Islet precursor cell (in vitro differentiated cells): ENCODE measurements around the gene COL5A3.
"Not testable (repeated sequence)": the region's sequence is repeated elsewhere in the genome, so short reads cannot be mapped to it uniquely, and the experiment has no call there.

Experiments
- DNase-seq: peaks from one replicate; pipeline ENCODE4 v3.0.0-alpha.2; 2018

Gene COL5A3

GRCh38 chr19:9935506-9936325, 74.6 kb downstream of the COL5A3 start:
- DNase-seq, result no peak

DNA sequence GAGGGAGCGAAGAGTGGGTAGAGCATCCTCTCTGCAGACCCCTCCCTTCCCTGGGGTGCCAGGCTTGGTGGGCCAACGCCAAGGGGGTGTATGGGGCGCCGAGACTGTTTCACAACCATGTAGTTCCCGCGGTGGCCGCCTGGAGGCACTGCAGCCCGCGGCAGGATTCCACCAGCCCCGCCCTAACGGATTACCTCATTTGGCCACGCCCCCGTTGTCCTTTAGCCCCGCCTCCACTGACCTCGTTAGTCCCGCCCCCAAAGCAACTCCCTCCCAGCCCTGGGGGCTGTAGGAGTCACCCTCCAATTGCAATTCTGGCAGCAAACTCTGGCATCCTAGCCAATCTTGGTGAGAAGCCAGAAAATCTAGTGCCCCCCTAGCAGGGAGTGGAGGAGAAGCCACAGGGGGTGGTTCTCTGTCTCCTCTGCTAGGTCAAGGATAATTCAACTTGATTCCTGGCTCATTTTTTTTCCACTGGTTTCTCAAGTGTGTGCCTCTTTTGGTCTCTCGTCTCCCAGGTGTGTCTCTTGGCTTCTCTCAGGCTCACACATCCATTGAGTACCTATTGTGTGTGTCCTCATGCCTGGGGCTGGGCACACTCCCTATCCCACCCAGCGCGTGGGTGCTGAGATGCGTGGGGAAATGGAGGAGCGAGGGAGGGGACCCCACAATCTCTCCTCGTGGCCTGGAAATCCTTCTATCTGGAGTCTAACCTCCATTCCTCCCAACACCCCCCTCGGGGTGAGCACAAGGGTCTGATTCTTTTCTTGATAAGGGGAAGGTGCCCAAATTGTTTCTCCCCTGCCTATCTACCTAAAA, 76.0 kb downstream of the COL5A3 start:
- peak; percentile 88 for DNase-seq

DNA sequence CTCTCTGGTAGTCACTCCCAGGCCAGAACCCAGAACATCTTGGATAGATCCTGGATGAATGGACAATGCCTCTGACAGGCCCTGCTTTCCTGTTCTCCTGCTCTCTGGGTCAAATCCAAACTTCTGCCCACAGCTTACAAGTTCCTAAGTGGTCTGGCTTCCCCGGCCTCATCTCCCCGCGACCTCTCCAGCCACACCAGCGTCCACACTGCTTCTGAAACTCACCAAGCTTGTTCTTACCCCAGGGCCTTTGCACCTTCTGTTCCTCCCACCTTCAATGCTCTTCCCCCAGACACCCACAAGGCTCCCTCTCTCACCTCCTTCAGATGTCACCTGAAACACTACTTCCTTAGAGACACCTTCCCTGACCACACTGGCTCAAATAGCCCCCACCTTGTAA, 77.5 kb downstream of the COL5A3 start:
- no peak for DNase-seq

GRCh38 chr19:9931629-9932028, 78.7 kb downstream of the COL5A3 start:
- DNase-seq, result no peak

- no peak for DNase-seq
Measured at GRCh38 chr19:9923440-9923839, 86.9 kb downstream of the COL5A3 start.

GRCh38 chr19:9922782-9923379, 87.4 kb downstream of the COL5A3 start:
- DNase-seq, result not testable (repeated sequence)

- peak; percentile 80 for DNase-seq
Measured at GRCh38 chr19:9917321-9917720, 93.0 kb downstream of the COL5A3 start.

- DNase-seq, result no peak
Measured at GRCh38 chr19:9916719-9917118, 93.6 kb downstream of the COL5A3 start.

DNA sequence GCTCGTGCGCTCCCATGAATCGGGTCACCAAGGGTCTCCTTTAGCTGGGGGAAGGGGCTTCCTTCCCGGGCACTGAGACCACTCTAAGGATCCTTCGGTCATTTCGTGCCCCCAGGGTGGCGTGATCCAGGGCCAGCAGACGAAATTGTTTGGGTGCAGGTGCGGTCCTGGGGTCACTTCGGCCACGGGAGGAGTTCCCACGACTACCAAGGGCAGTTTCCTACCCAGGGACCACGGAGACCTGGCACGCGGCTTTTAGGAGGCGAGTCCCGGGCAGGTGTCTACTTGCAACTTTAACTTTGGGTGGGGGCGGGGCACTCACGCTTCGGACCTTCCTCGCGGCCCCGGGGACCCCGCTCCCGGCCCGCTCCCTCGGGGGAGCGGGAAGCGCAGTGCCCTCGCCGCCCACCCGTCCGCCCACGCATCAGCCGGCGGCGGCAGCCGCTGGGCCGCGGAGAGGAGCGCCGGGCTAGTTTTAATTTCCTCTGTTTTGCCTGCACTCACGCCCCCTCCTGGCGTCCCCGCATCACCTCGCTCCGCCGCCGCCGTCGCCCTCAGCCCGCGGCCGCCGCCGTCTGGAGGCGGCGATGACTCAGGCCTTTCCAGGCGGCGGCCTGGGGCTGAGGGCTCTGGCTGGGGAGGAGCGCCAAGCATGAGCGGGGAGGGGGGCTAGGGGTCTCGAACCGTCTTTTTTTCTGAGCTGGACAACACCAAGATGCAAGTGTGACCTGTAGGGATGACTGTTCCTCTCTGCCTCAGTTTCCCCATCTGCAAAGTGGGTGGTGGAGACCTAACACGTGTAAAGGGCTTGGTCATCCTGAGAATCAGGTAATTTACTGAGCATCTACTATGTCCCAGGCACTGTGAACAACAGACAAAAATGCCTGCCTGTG, 95.7 kb downstream of the COL5A3 start:
- peak; percentile 95 for DNase-seq

- DNase-seq, result peak; percentile 63
Measured at GRCh38 chr19:9914001-9914314, 96.3 kb downstream of the COL5A3 start.

- DNase-seq, result peak; percentile 64
Measured at GRCh38 chr19:9913237-9914000, 96.9 kb downstream of the COL5A3 start.

- no peak for DNase-seq
Measured at GRCh38 chr19:9912551-9913236, 97.6 kb downstream of the COL5A3 start.

DNA sequence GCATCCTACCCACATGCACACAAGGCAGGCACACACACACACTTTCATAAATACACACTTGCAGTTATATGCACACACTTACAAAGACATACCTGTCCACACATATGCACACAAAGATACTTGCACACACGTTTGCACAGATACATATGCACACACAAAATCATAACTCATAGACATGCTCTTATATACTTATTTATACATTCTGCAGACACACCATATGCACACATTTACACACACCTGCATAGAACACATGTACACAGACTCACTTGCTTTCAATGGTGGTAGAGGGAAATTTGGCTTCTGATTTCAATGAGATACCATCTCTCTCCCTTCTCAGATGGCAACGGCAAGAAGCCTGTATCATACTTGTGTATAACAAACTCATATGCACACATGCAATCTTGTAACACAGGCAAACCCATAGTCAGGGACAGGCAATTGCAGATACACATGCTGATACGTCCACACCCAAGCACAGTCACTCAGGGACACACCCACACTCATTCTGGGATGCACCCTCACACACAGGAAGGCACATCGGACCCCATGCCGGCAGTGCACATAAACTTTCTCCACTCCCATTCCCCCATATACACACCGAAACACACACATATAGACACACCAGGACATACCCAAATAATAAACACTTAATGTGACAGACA, 98.6 kb downstream of the COL5A3 start:
- DNase-seq, result no peak

- DNase-seq, result no peak
Measured at GRCh38 chr19:9910625-9911024, 99.7 kb downstream of the COL5A3 start.
